ENCODE results near the gene CDH13.

The CDH13 gene

DNA sequence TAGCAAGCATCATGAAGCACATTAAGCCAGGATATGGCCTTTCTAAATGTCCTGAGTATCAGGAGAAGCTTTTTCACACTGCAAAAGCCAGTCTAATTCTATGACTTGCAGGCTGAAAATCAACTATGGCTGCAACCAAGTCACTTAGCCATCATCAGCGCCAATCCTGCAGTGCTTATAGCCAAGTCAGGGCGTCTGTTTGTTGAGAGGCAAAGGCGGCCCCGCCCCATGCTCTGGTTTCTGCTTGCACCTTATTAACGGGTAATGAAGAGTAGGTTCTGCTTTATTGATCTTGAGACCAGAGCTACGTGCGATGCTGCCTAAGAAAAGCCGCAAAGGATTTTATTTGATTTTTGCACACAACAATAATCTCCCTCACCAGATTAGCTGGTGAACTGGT is 88.4 kb downstream of the CDH13 start:
- Histone ChIP-seq H3K9ac (ENCODE audit: low read depth, low read length) (no peak overlapping the region), H4K20me1 (ENCODE audit: insufficient read depth, low read length) (no peaks in the 10 kb centered on the region), H2AFZ (ENCODE audit: low read depth, low read length) (no peak overlapping the region), H3K4me1 (ENCODE audit: insufficient read depth, low read length) (no peaks in the 10 kb centered on the region), H3K4me2 (ENCODE audit: insufficient read depth, low read length) (no peak overlapping the region), H3K27me3 (ENCODE audit: insufficient read depth, low read length, poor library complexity) (peaks cover 4% of the 10 kb centered on the region), H3K36me3 (ENCODE audit: insufficient read depth, low read length) (no peaks in the 10 kb centered on the region), H3K9me3 (ENCODE audit: insufficient read depth, low read length, severe bottlenecking) (no peaks in the 10 kb centered on the region), H3K27ac (ENCODE audit: low read length) (no peak overlapping the region), H3K4me3 (ENCODE audit: low read depth in 1 of 2, low read length in 2 of 2) (no peak overlapping the region), H3K79me2 (ENCODE audit: insufficient read depth, low read length) (no peaks in the 10 kb centered on the region)
- TF ChIP-seq EZH2 (IDR thresholded peaks at IDR 0.05; ENCODE audit: borderline replicate concordance, low read depth, low read length, severe bottlenecking) (no peak), CTCF (IDR thresholded peaks at IDR 0.05; ENCODE audit: borderline replicate concordance, extremely low read depth, low read length, poor library complexity, severe bottlenecking) (no peak)
- ATAC-seq (ENCODE audit: insufficient read depth, low read depth) (no peak), DNase-seq (no peak)

GRCh38 chr16:82715833-82716232 is 89.1 kb downstream of the CDH13 start:
- ATAC-seq (ENCODE audit: insufficient read depth, low read depth) (no peak), DNase-seq (no peak)
- no peaks in the 10 kb centered on the region for H3K79me2 ChIP-seq (ENCODE audit: insufficient read depth, low read length)
- peaks cover 4% of the 10 kb centered on the region for H3K27me3 ChIP-seq (ENCODE audit: insufficient read depth, low read length, poor library complexity)
- TF ChIP-seq CTCF (IDR thresholded peaks at IDR 0.05; ENCODE audit: borderline replicate concordance, extremely low read depth, low read length, poor library complexity, severe bottlenecking) (no peak), EZH2 (IDR thresholded peaks at IDR 0.05; ENCODE audit: borderline replicate concordance, low read depth, low read length, severe bottlenecking) (no peak)
- H3K9me3 ChIP-seq (ENCODE audit: insufficient read depth, low read length, severe bottlenecking) = no peaks in the 10 kb centered on the region
- no peak overlapping the region for H3K9ac ChIP-seq (ENCODE audit: low read depth, low read length)
- no peaks in the 10 kb centered on the region for H3K4me1 ChIP-seq (ENCODE audit: insufficient read depth, low read length)
- no peaks in the 10 kb centered on the region for H3K36me3 ChIP-seq (ENCODE audit: insufficient read depth, low read length)
- no peak overlapping the region for H3K27ac ChIP-seq (ENCODE audit: low read length)
- no peak overlapping the region for H3K4me2 ChIP-seq (ENCODE audit: insufficient read depth, low read length)
- H4K20me1 ChIP-seq (ENCODE audit: insufficient read depth, low read length) = no peaks in the 10 kb centered on the region
- no peak overlapping the region for H3K4me3 ChIP-seq (ENCODE audit: low read depth in 1 of 2, low read length in 2 of 2)
- no peak overlapping the region for H2AFZ ChIP-seq (ENCODE audit: low read depth, low read length)

DNA sequence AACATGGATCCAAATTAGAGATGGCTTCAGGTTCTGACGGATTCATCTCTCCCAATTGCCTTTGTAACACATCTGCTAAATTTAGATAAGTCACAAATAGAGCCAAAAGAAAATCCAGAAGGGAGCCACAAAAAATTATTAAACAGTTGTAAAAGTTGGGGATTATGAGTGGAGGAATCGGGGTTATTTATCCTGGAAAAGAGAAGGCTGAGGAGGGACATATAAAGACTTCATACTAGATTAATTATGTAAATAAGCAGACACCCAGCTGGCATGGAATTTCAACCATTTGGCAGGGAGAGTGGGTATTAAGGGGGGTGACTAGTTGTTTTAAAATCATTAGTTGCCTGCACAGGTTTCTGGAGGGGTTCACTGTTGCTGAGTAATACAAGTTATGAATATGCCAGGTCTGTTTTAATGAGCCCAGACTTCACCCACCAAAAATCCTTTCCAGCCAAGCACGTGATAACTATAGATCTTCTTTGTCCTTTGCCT is 89.6 kb downstream of the CDH13 start:
- no peak overlapping the region for H3K27ac ChIP-seq (ENCODE audit: low read length)

More for the DNA sequence above, 89.6 kb downstream of the CDH13 start:
- Histone ChIP-seq H4K20me1 (ENCODE audit: insufficient read depth, low read length) (no peaks in the 10 kb centered on the region), H3K36me3 (ENCODE audit: insufficient read depth, low read length) (no peaks in the 10 kb centered on the region), H2AFZ (ENCODE audit: low read depth, low read length) (no peak overlapping the region), H3K27me3 (ENCODE audit: insufficient read depth, low read length, poor library complexity) (peaks cover 4% of the 10 kb centered on the region), H3K4me3 (ENCODE audit: low read depth in 1 of 2, low read length in 2 of 2) (no peak overlapping the region), H3K4me1 (ENCODE audit: insufficient read depth, low read length) (no peaks in the 10 kb centered on the region), H3K9me3 (ENCODE audit: insufficient read depth, low read length, severe bottlenecking) (no peaks in the 10 kb centered on the region), H3K9ac (ENCODE audit: low read depth, low read length) (no peak overlapping the region), H3K4me2 (ENCODE audit: insufficient read depth, low read length) (no peak overlapping the region), H3K79me2 (ENCODE audit: insufficient read depth, low read length) (no peaks in the 10 kb centered on the region)
- DNase-seq (no peak), ATAC-seq (ENCODE audit: insufficient read depth, low read depth) (no peak)
- TF ChIP-seq CTCF (IDR thresholded peaks at IDR 0.05; ENCODE audit: borderline replicate concordance, extremely low read depth, low read length, poor library complexity, severe bottlenecking) (no peak), EZH2 (IDR thresholded peaks at IDR 0.05; ENCODE audit: borderline replicate concordance, low read depth, low read length, severe bottlenecking) (no peak)
